ENCODE measurements around the gene RGL4. TPM values are rescaled to one million over a fixed set of nuclear protein-coding genes. Genes with fewer than 3 reads are reported as not detected.

Gene RGL4
- total RNA-seq, 4 donors from 2014 or later: 0.09 to 1.9 TPM; not detected in 2

GRCh38 chr22:23744001-23744400 lies 53.2 kb downstream of the RGL4 start:
- H3K27ac ChIP-seq: peak overlapping the region; percentile 79 to 96 (median 86)
- no peaks in the 10 kb centered on the region for H3K27me3 ChIP-seq
- DNase-seq: no peak
- ATAC-seq: no peak
- H3K4me3 ChIP-seq: no peak overlapping the region
- intact Hi-C loops (cut with DNase I; ENCODE audit: low total_unique reads): no loop called here
- TF ChIP-seq POLR2A (IDR thresholded peaks at IDR 0.05) (no peak), CTCF (IDR thresholded peaks at IDR 0.05 in 4 of 5, conservative IDR thresholded peaks at IDR 0.05 in 1 of 5) (no peak)
- H3K36me3 ChIP-seq: peaks cover 0 to 22% of the 10 kb centered on the region in 2 donors
- in situ Hi-C loops (cut with MboI; ENCODE audit: low sequenced_read_pairs in 4 of 4): no loop called here
- no peaks in the 10 kb centered on the region for H3K9me3 ChIP-seq
- H3K4me1 ChIP-seq: peaks cover 18 to 23% of the 10 kb centered on the region in 2 donors

GRCh38 chr22:23744485-23744884 lies 53.7 kb downstream of the RGL4 start:
- ATAC-seq (no peak), DNase-seq (no peak)
- peak overlapping the region; percentile 79 to 96 (median 86) for H3K27ac ChIP-seq
- intact Hi-C loops (cut with DNase I; ENCODE audit: low total_unique reads) (no loop called here), in situ Hi-C loops (cut with MboI; ENCODE audit: low sequenced_read_pairs in 4 of 4) (no loop called here)
- no peaks in the 10 kb centered on the region for H3K27me3 ChIP-seq
- no peak overlapping the region for H3K4me3 ChIP-seq
- peaks cover 0 to 22% of the 10 kb centered on the region in 2 donors for H3K36me3 ChIP-seq
- no peaks in the 10 kb centered on the region for H3K9me3 ChIP-seq
- TF ChIP-seq CTCF (IDR thresholded peaks at IDR 0.05 in 4 of 5, conservative IDR thresholded peaks at IDR 0.05 in 1 of 5) (no peak), POLR2A (IDR thresholded peaks at IDR 0.05) (no peak)
- peaks cover 18 to 23% of the 10 kb centered on the region in 2 donors for H3K4me1 ChIP-seq

- no peak for TF ChIP-seq POLR2A (IDR thresholded peaks at IDR 0.05)
- peak overlapping the region in 2 of 4 donors; percentile 85 to 96 for H3K27ac ChIP-seq
- no peak overlapping the region for H3K4me3 ChIP-seq
- peaks cover 0 to 22% of the 10 kb centered on the region in 2 donors for H3K36me3 ChIP-seq
- H3K4me1 ChIP-seq: peaks cover 27 to 34% of the 10 kb centered on the region in 2 donors
- no peaks in the 10 kb centered on the region for H3K27me3 ChIP-seq
- intact Hi-C loops (cut with DNase I; ENCODE audit: low total_unique reads): no loop called here
- DNase-seq (no peak), ATAC-seq (no peak)
- H3K9me3 ChIP-seq: no peaks in the 10 kb centered on the region
- in situ Hi-C loops (cut with MboI; ENCODE audit: low sequenced_read_pairs in 4 of 4): no loop called here
These were observed 55.0 kb downstream of the RGL4 start for GRCh38 chr22:23745791-23746190.

Other genes with a start within 250 kb of the RGL4 start
- gene IGLL1, start 110.7 kb upstream of the RGL4 start, total RNA-seq: not detected
- gene DRICH1, start 58.7 kb upstream of the RGL4 start, total RNA-seq: not detected
- 1 to 10 TPM; 3.1 to 6.3 (median 4.2) TPM for gene ZNF70, start 60.1 kb downstream of the RGL4 start, total RNA-seq
- 1 to 10 TPM in 1 of 4 donors, not detected in 3; 1.1 TPM for gene VPREB3, start 63.4 kb downstream of the RGL4 start, total RNA-seq
- gene C22orf15, start 72.0 kb downstream of the RGL4 start, total RNA-seq: not detected
- 100 to 1,000 TPM; 157 to 290 (median 181) TPM for gene CHCHD10, start 77.0 kb downstream of the RGL4 start, total RNA-seq
- gene MMP11, start 81.8 kb downstream of the RGL4 start, total RNA-seq: 1 to 10 TPM in 2 of 4 donors, under 1 TPM in 1, not detected in 1; 0.91 to 3.6 (median 1.4) TPM
- 10 to 100 TPM; 37.8 to 65.6 (median 55.2) TPM for gene SMARCB1, start 96.0 kb downstream of the RGL4 start, total RNA-seq
- 1 to 10 TPM in 3 of 4 donors, under 1 TPM in 1; 0.72 to 1.5 (median 1.3) TPM for gene DERL3, start 148.0 kb downstream of the RGL4 start, total RNA-seq
- gene SLC2A11, start 166.9 kb downstream of the RGL4 start, total RNA-seq: 10 to 100 TPM in 1 of 4 donors, 1 to 10 TPM in 3; 2.4 to 19.0 (median 6.2) TPM
- gene MIF, start 203.4 kb downstream of the RGL4 start, total RNA-seq: 100 to 1,000 TPM in 3 of 4 donors, 10 to 100 TPM in 1; 78.1 to 145 (median 129) TPM